Transverse colon (tissue), 4 donors: ENCODE data around the gene UHRF1. TPM values are rescaled to one million over a fixed set of nuclear protein-coding genes. Genes with fewer than 3 reads are reported as not detected.

Experiments
- DNase-seq: peaks from one replicate; pipeline ENCODE4 v3.0.0-alpha.2; 2019
- H3K27ac ChIP-seq, 4 donors: fragments of 200-600 bp; sonication (generic); 2 replicates each; pipeline ENCODE4 v1.5.1; 2016 to 2018; ENCODE audit warnings: inconsistent platforms in 4 of 4
- H3K27me3 ChIP-seq: fragments of 200-600 bp; sonication (generic); 2 replicates; pipeline ENCODE4 v1.5.1; 2017; ENCODE audit warnings: inconsistent platforms
- H3K36me3 ChIP-seq, 4 donors: fragments of 200-600 bp; sonication (generic); 2 replicates each; pipeline ENCODE4 v1.5.1; 2017 to 2019; ENCODE audit warnings: inconsistent platforms in 4 of 4
- H3K4me1 ChIP-seq, 4 donors: fragments of 200-600 bp; sonication (generic); 2 replicates each; pipeline ENCODE4 v1.5.1; 2017 to 2020; ENCODE audit warnings: inconsistent platforms in 4 of 4
- H3K4me3 ChIP-seq, 4 donors: fragments of 200-600 bp; sonication (generic); 1 replicate in 1 of 4; 2 replicates in 3 of 4; pipeline versions ENCODE4 v1.5.1 to v1.6.1; 2017 to 2019; ENCODE audit warnings: inconsistent platforms in 4 of 4
- H3K9me3 ChIP-seq, 2 donors: fragments of 200-600 bp; sonication (generic); 2 replicates each; pipeline ENCODE4 v1.5.1; 2017 to 2019; ENCODE audit warnings: inconsistent platforms in 2 of 2
- EP300 ChIP-seq: sonication (generic); formaldehyde crosslinking; IDR thresholded peaks from one replicate; pipeline ENCODE4 v1.6.1; 2017; ENCODE audit warnings: antibody characterized with exemption, low read depth
- POLR2A ChIP-seq: fragments of 450-650 bp; IDR thresholded peaks from one replicate; pipeline ENCODE4 v1.6.1; 2016; ENCODE audit warnings: antibody characterized with exemption, mild to moderate bottlenecking, moderate library complexity
- POLR2AphosphoS5 ChIP-seq, 3 donors: sonication (generic); formaldehyde crosslinking; IDR thresholded peaks; one replicate each; pipeline ENCODE4 v1.6.1; 2016; ENCODE audit warnings: antibody characterized with exemption in 3 of 3
- WGBS, 2 donors: methylation state at CpG; one replicate each; pipeline ENCODE4 v1.1.5; 2018; ENCODE audit warnings: low coverage in 1 of 2; 5-methylcytosine and 5-hydroxymethylcytosine counted together
- in situ Hi-C, 4 donors: fragments of 200-750 bp; cut with MboI; loops; one replicate each; pipeline versions ENCODE4 v1.15.0 to v1.15.1; 2017; ENCODE audit warnings: low sequenced_read_pairs in 3 of 4, low pct_ligation_motif_present in 1 of 4, low pct_unique_long_range_greater_than_20kb in 1 of 4
- intact Hi-C: fragments of 100-400 bp; cut with DNase I; formaldehyde crosslinking; loops from one replicate; pipeline ENCODE4 v1.15.1; 2023; ENCODE audit warnings: low total_unique reads
- total RNA-seq, 4 donors: library from RNA; depleted of rRNA; stranded (reverse); fragments of >200 nt; gene quantifications; one replicate each; pipeline ENCODE4 v1.1.0, GENCODE V29; 2016
- TF ChIP-seq, protein P1 (sequence below), 5 experiments: fragments of 200-600 bp in 3 of 5; fragments of 450-650 bp in 2 of 5; sonication (generic) in 3 of 5; IDR thresholded peaks; 1 replicate in 2 of 5; 2 replicates in 3 of 5; pipeline ENCODE4 v1.5.1; 2016 to 2017; ENCODE audit warnings: antibody characterized with exemption in 5 of 5, inconsistent platforms in 3 of 5, mild to moderate bottlenecking in 2 of 5, moderate library complexity in 1 of 5

The UHRF1 gene
- total RNA-seq, 4 donors from 2014 or later: 2.9 to 41.2 (median 12.0) TPM

DNA sequence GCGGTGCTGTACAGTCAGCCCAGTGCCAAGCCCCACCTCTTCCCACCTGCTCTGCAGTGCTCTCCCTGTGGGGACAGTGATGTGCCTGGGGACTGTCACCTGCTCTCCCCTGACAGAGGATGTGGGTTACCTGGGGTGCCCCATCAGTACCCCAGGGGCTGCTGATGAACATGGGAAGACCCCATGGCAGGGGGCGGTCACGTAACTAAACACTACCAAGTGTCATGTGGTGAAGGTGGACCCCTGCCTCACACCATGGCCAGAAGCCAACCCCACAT, 72.3 kb downstream of the UHRF1 start:
- WGBS, 2 donors: 72 to 100% methylated on average over 2 to 3 of the region's 3 CpGs
- H3K4me1 ChIP-seq: peaks cover 11 to 37% (median 25%) of the 10 kb centered on the region in 4 donors

DNA sequence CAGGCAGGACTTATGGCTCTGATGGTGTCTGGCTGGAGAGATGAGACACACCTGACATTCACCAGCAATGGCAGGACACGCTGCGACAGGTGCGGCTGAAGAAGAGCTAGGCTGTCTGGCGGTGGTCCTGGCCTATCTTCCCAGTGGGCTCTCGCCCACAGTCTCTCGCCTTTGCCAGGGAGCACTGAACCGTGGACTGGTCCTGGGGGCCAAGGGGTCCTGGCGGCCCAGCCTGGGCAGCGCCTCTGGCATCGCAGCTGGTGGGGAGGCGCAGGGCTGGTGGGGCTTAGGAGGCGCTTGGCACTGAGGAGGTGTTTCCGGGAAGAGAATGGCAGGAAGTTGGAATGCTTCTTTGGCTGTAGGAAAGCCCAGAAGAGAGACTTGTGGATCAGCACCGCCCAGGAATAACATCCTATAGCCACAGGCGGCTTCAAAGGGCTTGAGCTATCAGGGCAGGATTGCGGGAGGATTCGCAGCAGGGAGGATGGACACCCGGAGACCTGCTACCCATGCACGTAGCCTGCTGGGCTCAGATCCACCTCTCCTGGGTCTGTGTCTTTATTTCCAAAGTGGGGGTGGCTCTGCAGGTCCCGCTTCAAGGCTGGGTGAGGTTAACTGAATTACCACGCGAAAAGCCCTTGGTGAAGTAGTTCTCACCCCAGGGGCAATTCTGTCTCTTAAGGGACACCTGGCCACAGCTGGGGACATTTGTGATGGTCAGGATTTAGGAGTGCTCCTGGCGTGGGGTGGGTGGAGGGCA, 74.2 kb downstream of the UHRF1 start:
- no peaks in the 10 kb centered on the region for H3K9me3 ChIP-seq
- intact Hi-C loops (loop anchor here (10.0 kb wide), 1 partner anchor 51 kb away; no protein-coding TSS in a partner anchor), in situ Hi-C loops (no loop called here)
- TF ChIP-seq POLR2AphosphoS5 (IDR thresholded peaks at IDR 0.05) (no peak), EP300 (no peak), POLR2A (no peak)
- TF ChIP-seq, protein P1, sequence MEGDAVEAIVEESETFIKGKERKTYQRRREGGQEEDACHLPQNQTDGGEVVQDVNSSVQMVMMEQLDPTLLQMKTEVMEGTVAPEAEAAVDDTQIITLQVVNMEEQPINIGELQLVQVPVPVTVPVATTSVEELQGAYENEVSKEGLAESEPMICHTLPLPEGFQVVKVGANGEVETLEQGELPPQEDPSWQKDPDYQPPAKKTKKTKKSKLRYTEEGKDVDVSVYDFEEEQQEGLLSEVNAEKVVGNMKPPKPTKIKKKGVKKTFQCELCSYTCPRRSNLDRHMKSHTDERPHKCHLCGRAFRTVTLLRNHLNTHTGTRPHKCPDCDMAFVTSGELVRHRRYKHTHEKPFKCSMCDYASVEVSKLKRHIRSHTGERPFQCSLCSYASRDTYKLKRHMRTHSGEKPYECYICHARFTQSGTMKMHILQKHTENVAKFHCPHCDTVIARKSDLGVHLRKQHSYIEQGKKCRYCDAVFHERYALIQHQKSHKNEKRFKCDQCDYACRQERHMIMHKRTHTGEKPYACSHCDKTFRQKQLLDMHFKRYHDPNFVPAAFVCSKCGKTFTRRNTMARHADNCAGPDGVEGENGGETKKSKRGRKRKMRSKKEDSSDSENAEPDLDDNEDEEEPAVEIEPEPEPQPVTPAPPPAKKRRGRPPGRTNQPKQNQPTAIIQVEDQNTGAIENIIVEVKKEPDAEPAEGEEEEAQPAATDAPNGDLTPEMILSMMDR (IDR thresholded peaks at IDR 0.05): no peak
- H3K36me3 ChIP-seq: no peaks in the 10 kb centered on the region
- H3K4me3 ChIP-seq: no peak overlapping the region
- H3K27ac ChIP-seq: no peak overlapping the region
- H3K27me3 ChIP-seq: no peaks in the 10 kb centered on the region
- peaks cover 6 to 35% (median 21%) of the 10 kb centered on the region in 4 donors for H3K4me1 ChIP-seq
- WGBS, 2 donors: 95% methylated on average over 22 of the region's 23 CpGs; no CpG with 5 or more reads in 1 of the 2 donors
- DNase-seq: no peak

More for the DNA sequence above, 72.3 kb downstream of the UHRF1 start:
- Histone ChIP-seq H3K36me3 (no peaks in the 10 kb centered on the region), H3K9me3 (no peaks in the 10 kb centered on the region), H3K4me3 (no peak overlapping the region), H3K27ac (no peak overlapping the region), H3K27me3 (no peaks in the 10 kb centered on the region)
- no peak for DNase-seq
- no peak for TF ChIP-seq EP300
- no peak for TF ChIP-seq POLR2A
- TF ChIP-seq POLR2AphosphoS5 (IDR thresholded peaks at IDR 0.05): no peak
- TF ChIP-seq, protein P1 (IDR thresholded peaks at IDR 0.05): no peak
- intact Hi-C loops: loop anchor here (10.0 kb wide), 1 partner anchor 53 kb away; no protein-coding TSS in a partner anchor
- in situ Hi-C loops: no loop called here

DNA sequence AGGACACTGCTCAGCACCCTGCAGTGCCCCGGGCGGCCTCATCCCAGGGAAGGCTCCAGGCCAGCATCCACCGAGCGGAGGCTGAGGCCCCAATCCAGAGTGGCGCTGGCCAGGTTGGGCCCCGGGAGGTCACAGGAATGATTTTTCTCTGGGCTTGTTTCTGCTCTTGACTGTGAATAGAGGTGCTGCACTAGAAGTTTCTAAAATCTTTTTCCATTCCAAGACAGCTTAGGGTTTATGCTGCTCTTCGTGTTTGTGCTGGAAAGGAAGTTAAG, 74.7 kb downstream of the UHRF1 start:
- no peaks in the 10 kb centered on the region for H3K9me3 ChIP-seq
- H3K27me3 ChIP-seq: no peaks in the 10 kb centered on the region
- no peaks in the 10 kb centered on the region for H3K36me3 ChIP-seq
- TF ChIP-seq POLR2A (no peak), POLR2AphosphoS5 (IDR thresholded peaks at IDR 0.05) (no peak)
- WGBS, 2 donors: 92 to 100% methylated on average over 1 to 7 of the region's 7 CpGs
- H3K4me3 ChIP-seq: no peak overlapping the region
- peaks cover 7 to 36% (median 23%) of the 10 kb centered on the region in 4 donors for H3K4me1 ChIP-seq
- DNase-seq: no peak
- no peak overlapping the region for H3K27ac ChIP-seq
- in situ Hi-C loops (no loop called here), intact Hi-C loops (loop anchor here (10.0 kb wide), 1 partner anchor 51 kb away; no protein-coding TSS in a partner anchor)

DNA sequence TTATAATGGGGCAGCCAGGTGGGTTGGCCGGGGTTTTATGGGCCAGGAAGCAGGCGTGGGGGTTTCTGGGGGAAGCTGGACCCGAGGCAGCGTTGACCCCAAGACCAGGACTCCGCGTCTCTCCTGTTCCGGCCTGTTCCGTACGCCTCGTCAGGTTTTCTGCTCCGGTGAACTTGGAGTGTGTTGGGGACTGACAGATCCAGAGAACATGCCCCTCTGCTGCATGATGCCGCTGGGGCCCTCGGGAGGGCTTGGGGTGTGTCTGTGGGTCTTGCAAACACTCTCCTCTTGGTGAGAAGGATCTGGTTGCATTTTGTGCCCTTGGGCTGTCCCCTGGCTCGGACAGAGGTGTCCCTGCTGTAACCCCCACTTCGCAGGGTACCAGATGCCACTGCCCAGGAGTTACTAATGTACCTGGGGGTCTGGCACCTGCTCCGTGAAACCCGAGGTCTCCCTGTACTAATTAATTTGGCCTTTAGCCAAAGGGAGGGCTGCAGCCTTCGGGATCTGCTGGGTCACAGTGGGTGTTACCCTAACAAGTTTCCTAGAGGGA, 75.2 kb downstream of the UHRF1 start:
- Histone ChIP-seq H3K36me3 (no peaks in the 10 kb centered on the region), H3K4me3 (no peak overlapping the region), H3K4me1 (peaks cover 7 to 36% (median 24%) of the 10 kb centered on the region in 4 donors), H3K27ac (no peak overlapping the region), H3K9me3 (no peaks in the 10 kb centered on the region), H3K27me3 (no peaks in the 10 kb centered on the region)
- in situ Hi-C loops: no loop called here
- TF ChIP-seq, protein P1 (IDR thresholded peaks at IDR 0.05): no peak
- TF ChIP-seq EP300: no peak
- TF ChIP-seq POLR2A: no peak
- TF ChIP-seq POLR2AphosphoS5 (IDR thresholded peaks at IDR 0.05): no peak
- WGBS, 2 donors: 75 to 90% methylated on average over 4 to 18 of the region's 18 CpGs
- intact Hi-C loops: loop anchor here (10.0 kb wide), 1 partner anchor 50 kb away; no protein-coding TSS in a partner anchor
- DNase-seq: no peak
